G401 (cell line): Measurements from ENCODE around the gene EGFL8. TPM values are rescaled to one million over a fixed set of nuclear protein-coding genes. Genes with fewer than 3 reads are reported as not detected.
"Not testable (repeated sequence)": the region's sequence is repeated elsewhere in the genome, so short reads cannot be mapped to it uniquely, and the experiment has no call there.

Experiments used
- DNase-seq: peaks from one replicate; pipeline ENCODE4 v3.0.0-alpha.2; 2015; ENCODE audit warnings: low spot score
- in situ Hi-C: cut with HindIII; loops from 2 replicates; pipeline ENCODE4 v1.10.0; 2016; ENCODE audit warnings: low sequenced_read_pairs, mixed read lengths
- total RNA-seq: library from RNA; depleted of rRNA; stranded (reverse); fragments of >200 nt; shearing (Covaris generic); gene quantifications from 2 replicates; pipeline ENCODE4 v1.2.3, GENCODE V29; 2014; rRNA removed

The EGFL8 gene
- total RNA-seq, 1 experiment from 2014 or later = 16.5 TPM

DNA sequence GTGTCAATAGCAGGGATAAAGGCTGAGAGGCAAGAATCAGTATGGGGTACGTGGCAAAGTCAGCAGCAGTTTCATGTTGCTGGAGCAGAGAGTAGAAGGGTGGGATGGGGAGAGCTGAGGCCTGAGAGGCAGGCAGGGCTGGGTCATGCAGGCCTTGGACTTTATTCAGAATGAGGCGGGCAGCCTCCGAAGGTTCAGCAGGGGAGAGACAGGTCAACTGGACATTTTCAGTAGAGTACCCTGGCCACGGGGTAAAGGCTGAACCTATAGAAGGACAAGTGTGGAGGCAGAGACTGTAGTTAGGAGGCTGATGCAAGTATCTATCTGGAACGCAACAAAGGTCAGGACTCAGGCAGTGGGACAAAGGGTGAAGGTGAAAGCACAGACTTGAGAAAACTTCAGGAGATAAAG lies 45.8 kb downstream of the EGFL8 start:
- no peak for DNase-seq
- in situ Hi-C loops = no loop called here

DNA sequence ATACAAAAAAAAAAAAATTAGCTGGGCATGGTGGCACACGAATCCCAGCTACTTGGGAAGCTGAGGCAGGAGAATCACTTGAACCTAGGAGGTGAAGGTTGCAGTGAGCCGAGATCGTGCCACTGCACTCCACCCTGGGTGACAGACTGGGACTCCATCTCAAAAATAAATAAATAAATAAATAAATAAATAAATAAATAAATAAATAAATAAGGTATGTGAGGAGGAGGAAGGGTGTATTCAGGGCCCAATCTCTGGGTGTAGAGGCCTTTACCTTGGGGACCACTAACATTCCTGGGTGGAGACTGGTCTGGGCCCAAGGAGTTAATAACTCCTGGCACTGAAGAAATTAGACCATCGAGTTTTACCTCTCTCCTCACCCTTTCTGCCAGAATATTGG lies 47.0 kb downstream of the EGFL8 start:
- in situ Hi-C loops, DNase-seq: not testable (repeated sequence)

DNA sequence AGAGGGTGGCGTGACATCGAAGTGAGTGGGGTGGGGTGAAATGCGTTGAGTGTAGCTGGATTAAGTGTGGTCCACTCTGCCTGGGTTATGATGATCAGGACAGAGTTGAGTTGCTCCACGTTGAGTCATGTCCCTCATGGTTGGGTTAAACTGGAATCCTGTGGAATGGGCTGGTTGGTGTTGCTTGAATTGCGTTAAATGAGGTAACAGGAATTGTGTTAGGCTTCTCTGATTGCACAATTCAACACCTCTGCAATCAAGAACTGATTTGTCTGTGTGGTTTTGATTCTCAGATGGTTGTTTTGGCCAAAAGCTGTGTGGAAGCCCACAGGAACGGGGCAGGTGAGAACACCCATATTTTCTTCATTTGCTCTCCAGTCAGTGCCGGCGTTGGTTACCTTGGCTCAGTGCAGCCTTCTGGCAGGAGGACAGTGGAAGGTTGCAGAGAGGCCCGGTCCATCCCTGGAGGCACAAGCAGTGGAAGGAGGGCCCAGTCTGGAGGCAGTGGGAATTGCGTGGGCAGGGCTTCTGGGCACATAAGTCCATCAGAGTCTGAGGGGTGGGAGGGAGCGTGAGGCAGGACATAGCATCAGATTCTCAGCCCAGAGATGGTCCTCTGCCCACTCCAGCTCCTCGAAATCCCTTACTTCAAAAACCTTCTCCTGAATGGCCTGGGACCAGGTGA lies 47.8 kb downstream of the EGFL8 start:
- in situ Hi-C loops = no loop called here
- DNase-seq = no peak

DNA sequence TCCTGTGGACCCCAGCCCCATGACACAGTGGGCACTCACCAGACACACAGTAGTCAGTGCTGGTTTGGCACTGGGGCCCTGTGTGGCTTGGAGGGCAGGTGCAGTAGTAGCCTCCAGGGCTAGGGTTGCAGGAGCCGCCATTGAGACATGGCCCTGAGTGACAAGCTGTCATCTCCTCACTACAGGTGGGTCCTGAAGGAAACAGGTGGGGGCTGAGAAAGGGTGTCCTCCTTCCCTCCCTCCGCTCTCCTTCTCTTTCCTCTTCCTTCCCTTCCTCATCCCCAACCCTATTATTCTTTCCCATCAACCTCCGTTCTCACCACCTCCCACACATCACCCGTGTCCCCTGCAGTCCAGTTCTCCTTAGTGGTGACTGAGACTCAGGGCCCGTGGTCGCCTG lies 49.3 kb downstream of the EGFL8 start:
- in situ Hi-C loops = no loop called here
- DNase-seq = no peak

DNA sequence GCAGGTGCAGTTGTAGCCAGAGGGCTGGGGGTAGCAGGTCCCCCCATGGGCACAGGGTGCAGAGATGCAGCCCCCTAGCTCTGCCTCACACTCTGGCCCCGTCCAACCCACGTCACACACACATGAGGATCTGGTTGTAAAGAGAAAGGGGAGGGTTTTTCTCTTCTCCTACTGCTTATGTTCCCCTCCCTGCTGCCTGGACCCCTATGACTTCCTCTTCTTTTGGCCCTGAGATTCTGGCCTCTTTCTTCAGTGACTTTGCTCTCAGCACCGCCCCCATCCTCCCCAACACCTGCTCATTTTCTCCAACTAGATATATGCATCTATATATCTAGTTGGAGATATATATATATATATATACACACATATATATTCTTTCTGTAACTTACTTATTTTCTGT lies 49.7 kb downstream of the EGFL8 start:
- in situ Hi-C loops = no loop called here
- no peak for DNase-seq

DNA sequence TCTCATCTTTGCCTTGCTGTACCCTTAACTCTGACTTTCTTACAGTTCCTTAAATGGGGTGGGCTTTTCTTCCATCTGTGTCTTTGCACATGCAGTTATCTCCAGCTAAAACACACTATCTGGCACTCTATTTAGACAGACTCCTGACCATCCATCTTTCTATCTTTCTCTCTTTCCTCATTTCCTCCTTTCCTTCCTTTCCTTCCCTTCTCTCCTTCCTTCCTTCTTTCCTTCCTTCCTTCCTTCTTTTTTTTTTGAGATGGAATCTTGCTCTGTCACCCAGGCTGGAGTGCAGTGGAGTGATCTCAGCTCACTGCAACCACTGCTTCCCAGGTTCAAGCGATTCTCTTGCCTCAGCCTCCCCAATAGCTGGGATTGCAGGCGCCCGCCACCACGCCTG lies 51.2 kb downstream of the EGFL8 start:
- in situ Hi-C loops = no loop called here
- no peak for DNase-seq

DNA sequence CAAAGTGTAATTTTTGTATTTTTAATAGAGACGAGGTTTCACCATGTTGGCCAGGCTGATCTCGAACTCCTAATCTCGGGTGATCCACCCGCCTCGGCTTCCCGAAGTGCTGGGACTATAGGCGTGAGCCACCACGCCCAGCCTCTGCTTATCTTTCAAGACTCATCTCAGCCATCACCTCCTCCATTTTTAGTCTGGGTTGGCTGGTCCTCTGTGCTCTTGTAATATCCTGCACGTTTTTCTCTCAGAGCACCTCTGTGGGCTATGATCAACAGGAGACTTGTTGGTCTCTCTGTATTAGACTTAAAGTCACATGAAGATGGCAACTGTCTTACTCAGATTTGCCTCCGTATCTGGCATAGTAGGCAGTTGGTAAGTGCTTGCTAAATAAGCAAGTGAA lies 51.9 kb downstream of the EGFL8 start:
- in situ Hi-C loops = no loop called here
- no peak for DNase-seq

DNA sequence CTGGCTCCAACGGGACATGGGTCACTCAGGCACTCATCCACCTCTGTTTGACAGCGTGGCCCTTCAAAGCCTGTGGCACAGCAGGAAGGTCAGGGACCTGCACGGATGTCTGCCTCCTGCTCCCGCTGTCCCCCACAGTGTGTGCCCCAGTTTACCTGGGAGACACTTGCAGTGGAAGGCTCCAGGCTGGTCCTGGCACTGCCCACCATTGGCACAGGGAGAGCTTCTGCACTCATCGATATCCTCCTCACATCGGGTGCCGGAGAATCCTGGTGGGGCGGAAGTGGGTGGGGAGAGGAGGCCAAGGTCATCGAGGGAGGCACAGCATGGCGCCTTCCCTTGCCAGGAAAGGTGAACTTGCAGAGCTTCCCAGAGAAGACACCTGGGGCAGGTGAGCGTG lies 52.6 kb downstream of the EGFL8 start:
- DNase-seq = no peak
- in situ Hi-C loops = no loop called here

Other genes with a start within 250 kb of the EGFL8 start
- gene C2, start 236.9 kb upstream of the EGFL8 start, total RNA-seq = 0.98 and 3.7 TPM in 2 replicates
- not detected in 2 replicates for gene CFB, start 218.5 kb upstream of the EGFL8 start, total RNA-seq
- gene NELFE, start 205.6 kb upstream of the EGFL8 start, total RNA-seq = 183 and 198 TPM in 2 replicates
- gene SKIC2, start 205.4 kb upstream of the EGFL8 start, total RNA-seq = 41.0 and 43.4 TPM in 2 replicates
- gene DXO, start 192.5 kb upstream of the EGFL8 start, total RNA-seq = 4.3 and 7.1 TPM in 2 replicates
- 0.98 and 1.2 TPM in 2 replicates for gene C4A, start 182.5 kb upstream of the EGFL8 start, total RNA-seq
- 0.78 and 0.86 TPM in 2 replicates for gene C4B, start 149.8 kb upstream of the EGFL8 start, total RNA-seq
- not detected in 2 replicates for gene CYP21A2, start 126.2 kb upstream of the EGFL8 start, total RNA-seq
- under 0.01 TPM in 1 of 2 replicates, not detected in the other for gene TNXB, start 55.3 kb upstream of the EGFL8 start, total RNA-seq
- gene ATF6B, start 36.3 kb upstream of the EGFL8 start, total RNA-seq = 21.1 and 23.1 TPM in 2 replicates
- gene FKBPL, start 34.3 kb upstream of the EGFL8 start, total RNA-seq = 9.5 and 20.2 TPM in 2 replicates
- 0.51 TPM in 1 of 2 replicates, not detected in the other for gene PRRT1, start 12.7 kb upstream of the EGFL8 start, total RNA-seq
- gene PPT2, start 10.5 kb upstream of the EGFL8 start, total RNA-seq = 37.3 and 38.5 TPM in 2 replicates
- gene AGPAT1, start 11.5 kb downstream of the EGFL8 start, total RNA-seq = 75.4 and 80.4 TPM in 2 replicates
- 122 and 128 TPM in 2 replicates for gene RNF5, start 13.8 kb downstream of the EGFL8 start, total RNA-seq
- 3.8 and 17.4 TPM in 2 replicates for gene AGER, start 19.7 kb downstream of the EGFL8 start, total RNA-seq
- gene PBX2, start 25.6 kb downstream of the EGFL8 start, total RNA-seq = 109 and 123 TPM in 2 replicates
- gene GPSM3, start 28.0 kb downstream of the EGFL8 start, total RNA-seq = 3.4 and 7.9 TPM in 2 replicates
- 0.27 and 0.62 TPM in 2 replicates for gene NOTCH4, start 59.5 kb downstream of the EGFL8 start, total RNA-seq
- gene TSBP1, start 207.3 kb downstream of the EGFL8 start, total RNA-seq = not detected in 2 replicates
- gene BTNL2, start 242.6 kb downstream of the EGFL8 start, total RNA-seq = not detected in 2 replicates